Measurements from ENCODE around the gene MNT.

Gene MNT

DNA sequence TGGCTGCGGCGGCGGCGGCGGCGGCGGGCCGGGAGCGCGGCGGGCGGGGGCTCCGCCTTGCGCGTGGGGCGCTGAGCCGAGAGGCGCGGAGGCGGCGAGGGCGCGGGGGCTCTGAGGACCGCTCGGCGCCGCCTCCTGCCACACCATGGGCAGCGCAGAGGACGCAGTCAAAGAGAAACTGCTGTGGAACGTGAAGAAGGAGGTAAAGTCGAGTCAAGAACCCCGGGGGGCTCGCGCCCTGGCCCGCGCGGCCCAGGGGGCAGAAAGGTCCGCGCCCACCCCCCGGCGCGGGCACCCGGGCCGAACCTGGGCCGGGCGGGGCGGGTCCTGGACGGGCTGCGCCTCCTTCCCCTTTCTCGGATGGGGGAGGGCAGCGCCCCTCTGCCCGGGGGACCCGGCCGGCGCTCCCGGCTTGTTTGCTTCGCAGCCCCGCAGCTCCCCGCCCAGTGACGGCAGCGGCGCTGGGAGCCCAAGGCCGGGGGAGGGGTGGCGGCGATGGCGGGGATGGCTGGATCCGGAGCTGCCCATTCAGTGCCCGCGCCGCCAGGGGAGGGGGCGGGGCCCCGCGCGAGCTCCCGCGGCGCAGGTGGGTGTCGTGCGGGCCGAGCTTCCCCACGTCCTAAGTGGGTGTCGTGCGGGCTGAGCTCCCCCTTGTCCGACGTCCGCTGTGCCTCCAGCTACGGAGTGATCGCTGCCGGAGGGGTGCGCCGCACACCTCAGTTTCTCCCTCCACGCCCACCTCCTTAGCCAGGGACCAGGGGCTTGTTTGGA, 63.1 kb downstream of the MNT start:
- H3K27ac ChIP-seq = peak overlapping the region; percentile 78
- no peak for TF ChIP-seq CTCF (IDR thresholded peaks at IDR 0.05; ENCODE audit: low read depth, low read length)
- H3K4me3 ChIP-seq (ENCODE audit: low read depth, low read length) = peak overlapping the region; percentile 76

DNA sequence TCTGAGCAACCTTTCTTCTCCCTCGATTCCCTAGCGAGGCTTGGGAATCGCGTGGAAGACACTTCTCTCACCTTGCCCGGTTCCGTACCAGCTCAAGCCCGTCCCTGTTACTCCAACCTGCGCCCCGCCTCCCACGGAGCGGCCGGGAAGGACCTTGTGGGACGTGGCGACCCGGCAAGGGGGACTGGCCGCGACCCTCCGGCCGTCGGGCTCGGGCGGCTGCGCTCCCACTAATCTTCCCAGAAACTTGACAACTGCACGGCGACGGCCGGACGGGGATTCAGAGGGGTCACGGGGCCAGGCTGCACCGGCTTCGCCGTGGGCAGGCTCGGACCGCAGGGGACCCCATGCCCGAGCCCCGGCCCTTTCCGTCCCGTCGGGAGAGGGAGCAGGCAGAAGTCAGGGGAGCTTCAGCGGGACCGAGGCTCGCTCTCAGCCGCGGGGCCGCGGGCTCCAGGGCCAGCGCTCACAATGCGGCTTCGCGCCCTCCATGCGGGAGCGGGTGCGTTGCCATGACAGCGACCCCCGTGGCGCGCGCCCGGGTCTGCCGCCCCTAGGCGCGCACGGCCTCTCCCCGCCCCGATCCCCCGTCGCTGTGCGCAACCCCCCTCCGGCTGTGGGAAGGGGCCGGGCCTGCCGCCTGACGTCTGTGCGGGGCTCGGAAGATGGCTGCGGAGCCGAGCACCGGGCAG, 63.9 kb downstream of the MNT start, which contains the start of gene SGSM2:
Gene SGSM2 (plus strand): TSS at position 650 of the 692 bp plus-strand sequence. CDS start 188 bp downstream, outside the sequence.
- DNase-seq = peak; percentile 77
- Histone ChIP-seq H3K4me3 (ENCODE audit: low read depth, low read length) (peak within 1 kb of the TSS; percentile 76), H3K27ac (peak within 1 kb of the TSS; percentile 83), H3K9me3 (ENCODE audit: severe bottlenecking) (no peaks in the 10 kb centered on the region), H3K36me3 (peaks cover 51% of the 10 kb centered on the region), H3K27me3 (ENCODE audit: insufficient read depth, low read depth, severe bottlenecking) (no peaks in the 10 kb centered on the region)
- TF ChIP-seq CTCF (IDR thresholded peaks at IDR 0.05; ENCODE audit: low read depth, low read length) = no peak

More for the DNA sequence above, 63.1 kb downstream of the MNT start:
- Histone ChIP-seq H3K36me3 (peaks cover 44% of the 10 kb centered on the region), H3K9me3 (ENCODE audit: severe bottlenecking) (no peaks in the 10 kb centered on the region), H3K27me3 (ENCODE audit: insufficient read depth, low read depth, severe bottlenecking) (no peaks in the 10 kb centered on the region)
- peak; percentile 63 for DNase-seq

DNA sequence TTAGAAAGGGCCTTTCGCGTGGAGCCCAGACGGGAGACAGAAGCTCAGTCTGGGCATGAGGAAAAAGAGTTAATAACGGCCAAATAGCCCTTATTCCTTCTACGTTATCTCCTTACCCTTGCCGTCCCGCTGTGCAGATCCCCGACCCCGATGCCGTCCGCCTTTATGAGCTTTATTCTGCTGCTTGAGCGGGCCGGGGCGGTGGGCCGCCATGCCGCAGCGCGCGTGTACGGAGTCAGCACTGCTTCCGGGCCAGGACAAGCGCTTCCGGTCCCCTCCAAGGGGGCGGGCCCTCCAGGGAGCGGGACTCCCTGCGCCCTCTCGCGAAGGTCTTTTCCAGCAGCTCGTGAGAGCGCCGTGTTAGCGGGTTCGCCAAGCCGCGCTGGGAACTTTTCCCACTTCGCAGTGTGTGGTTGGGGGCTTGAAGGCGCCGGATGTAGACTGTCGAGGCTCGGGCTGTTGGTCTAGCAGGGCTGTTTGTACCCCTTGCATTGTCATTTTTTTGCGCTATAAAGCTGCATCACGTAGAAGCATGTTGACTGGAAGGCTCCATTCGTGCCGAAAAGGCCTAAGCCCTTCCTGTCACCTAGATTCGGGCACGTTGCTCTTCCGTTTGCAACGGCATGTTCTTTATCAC, 64.5 kb downstream of the MNT start, which contains the start of gene TSR1:
Gene TSR1 (minus strand): TSS at position 243 of the 637 bp plus-strand sequence. CDS start 30 bp downstream, at position 213.
- Histone ChIP-seq H3K9me3 (ENCODE audit: severe bottlenecking) (no peaks in the 10 kb centered on the region), H3K27me3 (ENCODE audit: insufficient read depth, low read depth, severe bottlenecking) (no peaks in the 10 kb centered on the region), H3K4me3 (ENCODE audit: low read depth, low read length) (peak within 1 kb of the TSS; percentile 76), H3K36me3 (peaks cover 51% of the 10 kb centered on the region), H3K27ac (peak within 1 kb of the TSS; percentile 83)
- TF ChIP-seq CTCF (IDR thresholded peaks at IDR 0.05; ENCODE audit: low read depth, low read length) = peak; percentile 52; the same call in 1 of the 2 replicates
- DNase-seq = peak; percentile 93

- H3K9me3 ChIP-seq (ENCODE audit: severe bottlenecking) = no peaks in the 10 kb centered on the region
- peak overlapping the region; percentile 76 for H3K4me3 ChIP-seq (ENCODE audit: low read depth, low read length)
- DNase-seq = no peak
- no peak for TF ChIP-seq CTCF (IDR thresholded peaks at IDR 0.05; ENCODE audit: low read depth, low read length)
- peak overlapping the region; percentile 83 for H3K27ac ChIP-seq
- no peaks in the 10 kb centered on the region for H3K27me3 ChIP-seq (ENCODE audit: insufficient read depth, low read depth, severe bottlenecking)
- H3K36me3 ChIP-seq = peaks cover 56% of the 10 kb centered on the region
Observed at GRCh38 chr17:2335726-2336214, 65.1 kb downstream of the MNT start.
